ENCODE measurements around the gene TUB. TPM values are rescaled to one million over a fixed set of nuclear protein-coding genes. Genes with fewer than 3 reads are reported as not detected.

Gene TUB
- total RNA-seq, 1 donor from 2014 or later: 14.3 TPM

- no peak overlapping the region for H3K4me3 Mint-ChIP-seq (ENCODE audit: unreplicated experiment)
- no peaks in the 10 kb centered on the region for H3K36me3 Mint-ChIP-seq (ENCODE audit: low read depth)
- H3K27me3 Mint-ChIP-seq (ENCODE audit: low read depth): peaks cover 22% of the 10 kb centered on the region
- no peaks in the 10 kb centered on the region for H3K9me3 Mint-ChIP-seq (ENCODE audit: low read depth)
- no peak for DNase-seq (ENCODE audit: low spot score)
- H3K4me1 Mint-ChIP-seq (ENCODE audit: low read depth): peaks cover 21% of the 10 kb centered on the region
- H3K27ac Mint-ChIP-seq (ENCODE audit: unreplicated experiment): no peak overlapping the region
- TF ChIP-seq CTCF (IDR thresholded peaks at IDR 0.05): peak; percentile 76
These were observed 10.4 kb upstream of the TUB start for GRCh38 chr11:8070417-8071115.

DNA sequence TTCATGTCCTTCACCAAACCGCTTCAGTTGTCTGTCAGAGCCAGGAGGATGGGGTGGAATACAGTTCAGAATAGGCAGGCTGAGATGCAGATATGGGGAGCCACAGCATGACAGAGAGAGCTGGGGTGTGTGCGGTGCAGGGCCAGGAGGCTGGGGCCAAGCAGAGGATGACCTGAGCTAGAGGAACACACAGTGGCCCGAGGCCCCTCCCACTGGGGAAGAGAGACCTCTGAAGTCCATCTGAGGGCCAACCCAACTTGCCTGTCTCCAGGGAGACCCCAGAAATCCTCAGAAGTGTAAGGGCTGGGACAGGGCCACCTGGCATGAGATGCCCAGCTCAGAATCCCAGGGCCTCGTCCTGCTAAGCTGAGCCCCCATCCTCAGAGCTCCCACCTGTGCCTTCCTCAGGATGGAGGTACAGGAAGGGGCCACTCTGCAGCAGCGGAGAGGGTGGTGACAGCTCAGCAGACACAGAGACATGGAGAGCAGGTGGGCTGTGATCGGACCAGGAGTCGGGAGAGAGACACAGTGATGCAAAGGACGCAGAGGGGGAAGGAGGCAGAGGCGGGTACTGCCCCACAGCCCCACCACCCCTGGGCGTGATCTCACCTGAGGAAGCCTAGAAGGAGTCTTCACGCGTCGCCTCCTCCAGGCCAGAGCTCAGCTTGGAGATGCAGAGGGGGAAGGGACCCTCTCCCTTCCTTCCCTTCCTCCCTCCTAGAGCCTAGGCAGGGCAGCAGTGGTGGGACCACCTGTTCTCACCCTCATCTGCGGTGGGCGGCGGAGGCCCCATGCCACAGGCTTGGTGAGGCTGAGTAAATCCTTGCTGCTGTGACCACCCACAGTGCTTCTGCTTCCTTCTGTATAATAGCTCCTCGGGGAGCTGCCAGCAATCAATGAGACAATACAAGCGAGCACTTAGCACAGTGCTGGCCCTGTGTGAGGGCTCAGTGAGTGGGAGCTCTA lies 9.1 kb upstream of the TUB start:
- peak; percentile 77 for DNase-seq (ENCODE audit: low spot score)
- no peak for TF ChIP-seq CTCF (IDR thresholded peaks at IDR 0.05)
- Mint-ChIP-seq H3K27ac (ENCODE audit: unreplicated experiment) (no peak overlapping the region), H3K4me1 (ENCODE audit: low read depth) (peaks cover 21% of the 10 kb centered on the region), H3K9me3 (ENCODE audit: low read depth) (no peaks in the 10 kb centered on the region), H3K27me3 (ENCODE audit: low read depth) (peaks cover 26% of the 10 kb centered on the region), H3K36me3 (ENCODE audit: low read depth) (no peaks in the 10 kb centered on the region), H3K4me3 (ENCODE audit: unreplicated experiment) (no peak overlapping the region)

GRCh38 chr11:8075119-8075726 lies 5.8 kb upstream of the TUB start:
- Mint-ChIP-seq H3K36me3 (ENCODE audit: low read depth) (no peaks in the 10 kb centered on the region), H3K4me1 (ENCODE audit: low read depth) (peaks cover 4% of the 10 kb centered on the region)
- no peak for TF ChIP-seq CTCF (IDR thresholded peaks at IDR 0.05)

DNA sequence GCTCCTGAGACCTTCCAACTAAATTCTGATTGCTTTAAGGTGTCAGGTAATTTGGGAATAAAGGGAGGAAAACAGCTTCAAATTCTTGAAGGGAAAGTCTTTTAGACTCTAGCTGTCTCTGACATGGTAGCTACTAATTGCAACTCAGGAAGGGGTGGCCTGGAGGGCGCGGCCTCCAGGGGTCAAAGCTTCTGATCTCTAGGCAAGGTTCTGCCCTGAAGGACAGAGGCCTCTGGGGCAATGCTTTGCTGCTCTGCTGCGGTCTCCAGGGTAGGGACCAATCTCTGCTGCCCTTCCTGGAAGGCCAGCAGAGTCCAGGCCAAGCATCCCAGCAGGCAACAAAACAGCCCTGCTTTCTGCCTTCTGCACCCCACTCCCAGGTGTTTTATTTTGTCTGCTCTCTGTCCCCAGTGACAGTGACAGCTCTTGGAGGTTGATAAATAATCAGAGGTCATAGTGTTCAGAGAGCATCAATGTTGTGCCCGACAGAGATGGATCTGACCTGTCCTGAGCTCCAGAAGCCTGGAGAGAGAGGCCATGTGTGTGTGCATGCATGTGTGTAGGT lies 1.8 kb upstream of the TUB start:
- Mint-ChIP-seq H3K36me3 (ENCODE audit: low read depth) (no peaks in the 10 kb centered on the region), H3K4me3 (ENCODE audit: unreplicated experiment) (no peak overlapping the region)

More at GRCh38 chr11:8075119-8075726, 5.8 kb upstream of the TUB start:
- no peak for DNase-seq (ENCODE audit: low spot score)
- Mint-ChIP-seq H3K9me3 (ENCODE audit: low read depth) (no peaks in the 10 kb centered on the region), H3K27ac (ENCODE audit: unreplicated experiment) (no peak overlapping the region), H3K27me3 (ENCODE audit: low read depth) (peaks cover 26% of the 10 kb centered on the region), H3K4me3 (ENCODE audit: unreplicated experiment) (no peak overlapping the region)

More for the DNA sequence above, 1.8 kb upstream of the TUB start:
- Mint-ChIP-seq H3K4me1 (ENCODE audit: low read depth) (peaks cover 27% of the 10 kb centered on the region), H3K9me3 (ENCODE audit: low read depth) (no peaks in the 10 kb centered on the region), H3K27ac (ENCODE audit: unreplicated experiment) (no peak overlapping the region), H3K27me3 (ENCODE audit: low read depth) (peaks cover 4% of the 10 kb centered on the region)
- no peak for TF ChIP-seq CTCF (IDR thresholded peaks at IDR 0.05)
- no peak for DNase-seq (ENCODE audit: low spot score)

Data from chondrocyte (in vitro differentiated cells).